ENCODE results near the gene OR2D3. TPM values are rescaled to one million over a fixed set of nuclear protein-coding genes. Genes with fewer than 3 reads are reported as not detected.
"Not testable (repeated sequence)": the region's sequence is repeated elsewhere in the genome, so short reads cannot be mapped to it uniquely, and the experiment has no call there.

The OR2D3 gene
- total and polyA plus RNA-seq, 2 of the 13 experiments (the other 11 are each of a cell fraction or from before 2014, with no cell fraction given) = not detected

GRCh38 chr11:6968816-6969215, 48.0 kb downstream of the OR2D3 start (continued):
- TF ChIP-seq HNF4G (IDR thresholded peaks at IDR 0.05; ENCODE audit: borderline replicate concordance, low read depth, low read length) (no peak), HNF4G (CRISPR knock-in tag; IDR thresholded peaks at IDR 0.05; ENCODE audit: borderline replicate concordance, low read depth) (no peak), CREM (IDR thresholded peaks at IDR 0.05) (no peak), CREM (CRISPR knock-in tag; IDR thresholded peaks at IDR 0.05) (no peak), ZSCAN12 (CRISPR knock-in tag; IDR thresholded peaks at IDR 0.05) (no peak), ZMYM4 (CRISPR knock-in tag; IDR thresholded peaks at IDR 0.05) (no peak), ATRX (CRISPR knock-in tag; IDR thresholded peaks at IDR 0.05; ENCODE audit: borderline replicate concordance) (no peak), ASH2L (IDR thresholded peaks at IDR 0.05; ENCODE audit: insufficient read length, low read depth, low read length) (no peak)

GRCh38 chr11:6969854-6970253, 49.1 kb downstream of the OR2D3 start:
- intact Hi-C loops (cut with micrococcal nuclease; ENCODE audit: unreplicated experiment); H4K20me1 ChIP-seq (ENCODE audit: insufficient read depth, low read length); POLR2A ChIA-PET; H3K36me3 ChIP-seq (replicated peaks in 1 of 2; ENCODE audit: control insufficient read depth in 1 of 2, insufficient read depth in 2 of 2, low read length in 2 of 2); in situ Hi-C loops (cut with HindIII; ENCODE audit: extremely low pct_ligation_motif_present, low pct_unique_long_range_greater_than_20kb); H3K9ac ChIP-seq (ENCODE audit: insufficient read depth, low read depth, low read length); FAIRE-seq; BruUV-seq (replicated peaks); H3K4me1 ChIP-seq (ENCODE audit: insufficient read depth, low read length); H3K9me3 ChIP-seq (ENCODE audit: low read length); ATAC-seq; H3K4me3 ChIP-seq (replicated peaks in 1 of 3; ENCODE audit: insufficient read depth in 1 of 3, low read depth in 2 of 3, low read length in 3 of 3); H3K79me2 ChIP-seq (ENCODE audit: insufficient read depth, low read length); H2AFZ ChIP-seq (ENCODE audit: low read length); DNase-seq (ENCODE audit: low spot score); H3K4me2 ChIP-seq (ENCODE audit: low read depth, low read length); CTCF ChIA-PET (ENCODE audit: low intra/inter-chr PET ratio, low total read pairs); H3K27ac ChIP-seq (ENCODE audit: extremely low read length, insufficient read depth, low read length); H3K27me3 ChIP-seq (ENCODE audit: control insufficient read depth in 1 of 2, insufficient read depth in 2 of 2, low read length in 2 of 2): not testable (repeated sequence)
- WGBS (ENCODE audit: low lambda C conversion rate) = 4% methylated on average over 4 of the region's 4 CpGs

Other genes starting within 250 kb of the OR2D3 start
- 90.0 and 97.9 TPM in 2 replicates for gene MRPL17, start 237.7 kb upstream of the OR2D3 start, total RNA-seq (2016; rRNA removed; fragmentation: Illumina TruSeq; extraction: Trizol)
- 53.7 and 59.4 TPM in 2 replicates for gene MRPL17, start 237.7 kb upstream of the OR2D3 start, polyA plus RNA-seq (2011; rRNA removed)
- gene OR2AG2, start 149.0 kb upstream of the OR2D3 start, total RNA-seq (2016; rRNA removed; fragmentation: Illumina TruSeq; extraction: Trizol) = not detected in 2 replicates
- gene OR2AG2, start 149.0 kb upstream of the OR2D3 start, polyA plus RNA-seq (2011; rRNA removed) = not detected in 2 replicates
- gene OR2AG1, start 138.0 kb upstream of the OR2D3 start, total RNA-seq (2016; rRNA removed; fragmentation: Illumina TruSeq; extraction: Trizol) = not detected in 2 replicates
- gene OR2AG1, start 138.0 kb upstream of the OR2D3 start, polyA plus RNA-seq (2011; rRNA removed) = not detected in 2 replicates
- not detected in 2 replicates for gene OR6A2, start 121.3 kb upstream of the OR2D3 start, total RNA-seq (2016; rRNA removed; fragmentation: Illumina TruSeq; extraction: Trizol)
- gene OR6A2, start 121.3 kb upstream of the OR2D3 start, polyA plus RNA-seq (2011; rRNA removed) = not detected in 2 replicates
- gene OR10A5, start 75.3 kb upstream of the OR2D3 start, total RNA-seq (2016; rRNA removed; fragmentation: Illumina TruSeq; extraction: Trizol) = not detected in 2 replicates
- gene OR10A5, start 75.3 kb upstream of the OR2D3 start, polyA plus RNA-seq (2011; rRNA removed) = not detected in 2 replicates
- gene OR10A2, start 57.9 kb upstream of the OR2D3 start, total RNA-seq (2016; rRNA removed; fragmentation: Illumina TruSeq; extraction: Trizol) = not detected in 2 replicates
- not detected in 2 replicates for gene OR10A2, start 57.9 kb upstream of the OR2D3 start, polyA plus RNA-seq (2011; rRNA removed)
- gene OR10A4, start 44.4 kb upstream of the OR2D3 start, total RNA-seq (2016; rRNA removed; fragmentation: Illumina TruSeq; extraction: Trizol) = not detected in 2 replicates
- gene OR10A4, start 44.4 kb upstream of the OR2D3 start, polyA plus RNA-seq (2011; rRNA removed) = not detected in 2 replicates
- gene OR2D2, start 28.5 kb upstream of the OR2D3 start, total RNA-seq (2016; rRNA removed; fragmentation: Illumina TruSeq; extraction: Trizol) = not detected in 2 replicates
- gene OR2D2, start 28.5 kb upstream of the OR2D3 start, polyA plus RNA-seq (2011; rRNA removed) = not detected in 2 replicates
- not detected in 2 replicates for gene ZNF215, start 5.4 kb downstream of the OR2D3 start, total RNA-seq (2016; rRNA removed; fragmentation: Illumina TruSeq; extraction: Trizol)
- gene ZNF215, start 5.4 kb downstream of the OR2D3 start, polyA plus RNA-seq (2011; rRNA removed) = not detected in 2 replicates
- 1.9 and 2.6 TPM in 2 replicates for gene ZNF214, start 99.3 kb downstream of the OR2D3 start, total RNA-seq (2016; rRNA removed; fragmentation: Illumina TruSeq; extraction: Trizol)
- gene ZNF214, start 99.3 kb downstream of the OR2D3 start, polyA plus RNA-seq (2011; rRNA removed) = 0.28 and 0.42 TPM in 2 replicates
- not detected in 2 replicates for gene NLRP14, start 99.5 kb downstream of the OR2D3 start, total RNA-seq (2016; rRNA removed; fragmentation: Illumina TruSeq; extraction: Trizol)
- not detected in 2 replicates for gene NLRP14, start 99.5 kb downstream of the OR2D3 start, polyA plus RNA-seq (2011; rRNA removed)
- not detected in 2 replicates for gene RBMXL2, start 168.0 kb downstream of the OR2D3 start, total RNA-seq (2016; rRNA removed; fragmentation: Illumina TruSeq; extraction: Trizol)
- gene RBMXL2, start 168.0 kb downstream of the OR2D3 start, polyA plus RNA-seq (2011; rRNA removed) = not detected in 2 replicates